ENCODE results near the gene RETSAT. TPM values are rescaled to one million over a fixed set of nuclear protein-coding genes. Genes with fewer than 3 reads are reported as not detected.
"Not testable (repeated sequence)": the region's sequence is repeated elsewhere in the genome, so short reads cannot be mapped to it uniquely, and the experiment has no call there.

The RETSAT gene
- polyA plus RNA-seq, 4 donors: 66.9 to 147 (median 120) TPM

DNA sequence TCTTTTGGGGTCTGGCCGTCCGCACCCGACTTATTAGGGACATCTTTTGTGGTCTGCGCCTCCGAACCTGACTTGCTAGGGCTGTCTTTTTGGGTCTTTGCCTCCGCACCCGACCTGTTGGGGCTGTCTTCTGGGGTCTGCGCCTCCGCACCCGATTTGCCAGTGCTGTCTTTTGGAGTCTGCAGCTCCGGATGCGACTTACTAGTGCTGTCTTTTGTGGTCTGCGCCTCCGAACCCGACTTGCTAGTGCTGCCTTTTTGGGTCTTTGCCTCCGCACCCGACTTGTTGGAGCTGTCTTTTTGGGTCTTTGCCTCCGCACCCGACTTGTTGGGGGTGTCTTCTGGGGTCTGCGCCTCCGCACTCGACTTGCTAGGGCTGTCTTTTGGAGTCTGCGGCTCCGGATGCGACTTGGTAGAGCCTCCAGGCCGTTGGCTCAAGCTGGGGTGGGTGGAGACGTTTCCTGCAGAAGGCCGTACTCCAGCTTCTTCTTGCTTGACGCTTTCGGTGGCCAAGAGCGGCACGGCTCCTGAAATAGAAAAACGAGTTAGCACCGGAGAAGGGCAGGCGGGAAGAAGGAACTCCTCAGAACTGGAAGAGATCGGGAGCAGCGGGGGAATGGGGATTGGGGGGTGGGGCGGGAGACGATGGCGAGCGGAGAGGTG, 27.0 kb downstream of the RETSAT start:
- peak in 1 of 2 donors; percentile 57 for DNase-seq
- Histone ChIP-seq H3K27ac (ENCODE audit: low read depth in 1 of 3, low read length in 2 of 3) (peak overlapping the region; percentile 95 to 99 (median 96)), H3K9me3 (ENCODE audit: control insufficient read depth in 2 of 2, insufficient read depth in 1 of 2, low read depth in 1 of 2, low read length in 1 of 2) (no peaks in the 10 kb centered on the region), H3K27me3 (ENCODE audit: control insufficient read depth in 3 of 3, insufficient read depth in 3 of 3, low read length in 3 of 3) (no peaks in the 10 kb centered on the region), H3K4me1 (ENCODE audit: control insufficient read depth in 3 of 3, insufficient read depth in 2 of 3, low read depth in 1 of 3, low read length in 2 of 3) (peaks cover 4 to 15% (median 4%) of the 10 kb centered on the region in 3 donors), H3K4me3 (ENCODE audit: low read depth in 1 of 3, low read length in 3 of 3) (peak overlapping the region; percentile 56 to 89 (median 78)), H3K36me3 (ENCODE audit: control insufficient read depth in 3 of 3, insufficient read depth in 2 of 3, low read depth in 1 of 3, low read length in 3 of 3) (peaks cover 4 to 29% (median 13%) of the 10 kb centered on the region in 3 donors)
- WGBS, 3 donors: 0 to 2% (median 1%) methylated on average over 40 to 41 of the region's 41 CpGs
- no peak for FAIRE-seq

DNA sequence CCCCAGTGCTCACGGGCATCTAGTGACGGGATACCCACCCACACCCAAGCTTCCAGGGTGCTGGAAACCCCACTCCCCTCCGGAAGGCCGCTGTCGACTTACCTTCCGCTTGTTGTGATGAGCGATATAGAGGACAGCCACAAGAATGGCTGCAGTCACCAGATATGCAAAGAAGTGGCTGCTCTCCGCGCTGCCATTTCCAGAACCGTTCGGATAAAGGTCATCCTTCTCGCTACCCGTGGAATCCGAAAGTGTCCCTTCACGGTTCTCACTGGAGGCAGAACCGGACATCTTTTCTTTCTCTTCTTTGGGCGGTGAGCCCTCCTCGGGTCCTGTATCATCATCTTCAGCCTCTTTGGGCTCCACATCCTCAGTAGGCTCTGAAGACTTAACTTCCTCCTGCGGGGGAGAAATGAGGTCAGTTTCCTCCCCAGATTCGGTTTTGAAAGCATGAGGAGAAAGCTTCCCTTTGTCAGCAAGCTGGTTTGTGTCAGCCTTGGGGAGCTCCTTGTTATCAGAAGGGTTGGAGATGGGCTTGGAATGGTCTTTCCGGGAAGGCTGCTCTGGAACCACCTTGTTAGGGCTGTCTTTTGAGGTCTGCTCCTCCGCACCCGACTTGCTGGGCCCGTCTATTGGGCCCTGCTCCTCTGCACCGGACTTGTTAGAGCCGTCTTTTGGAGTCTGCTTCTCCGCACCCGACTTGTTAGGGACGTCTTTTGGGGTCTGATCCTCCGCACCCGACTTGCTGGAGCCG, 27.7 kb downstream of the RETSAT start:
- FAIRE-seq (no peak), DNase-seq (peak; percentile 55 to 68)
- peaks cover 4 to 32% (median 20%) of the 10 kb centered on the region in 3 donors for H3K36me3 ChIP-seq (ENCODE audit: control insufficient read depth in 3 of 3, insufficient read depth in 2 of 3, low read depth in 1 of 3, low read length in 3 of 3)
- WGBS, 3 donors: 1 to 9% (median 3%) methylated on average over 31 to 32 of the region's 32 CpGs
- H3K27ac ChIP-seq (ENCODE audit: low read depth in 1 of 3, low read length in 2 of 3): peak overlapping the region; percentile 95 to 99 (median 96)
- H3K9me3 ChIP-seq (ENCODE audit: control insufficient read depth in 2 of 2, insufficient read depth in 1 of 2, low read depth in 1 of 2, low read length in 1 of 2): no peaks in the 10 kb centered on the region
- no peaks in the 10 kb centered on the region for H3K27me3 ChIP-seq (ENCODE audit: control insufficient read depth in 3 of 3, insufficient read depth in 3 of 3, low read length in 3 of 3)
- peak overlapping the region; percentile 56 to 89 (median 78) for H3K4me3 ChIP-seq (ENCODE audit: low read depth in 1 of 3, low read length in 3 of 3)
- peaks cover 4 to 15% (median 7%) of the 10 kb centered on the region in 3 donors for H3K4me1 ChIP-seq (ENCODE audit: control insufficient read depth in 3 of 3, insufficient read depth in 2 of 3, low read depth in 1 of 3, low read length in 2 of 3)

DNA sequence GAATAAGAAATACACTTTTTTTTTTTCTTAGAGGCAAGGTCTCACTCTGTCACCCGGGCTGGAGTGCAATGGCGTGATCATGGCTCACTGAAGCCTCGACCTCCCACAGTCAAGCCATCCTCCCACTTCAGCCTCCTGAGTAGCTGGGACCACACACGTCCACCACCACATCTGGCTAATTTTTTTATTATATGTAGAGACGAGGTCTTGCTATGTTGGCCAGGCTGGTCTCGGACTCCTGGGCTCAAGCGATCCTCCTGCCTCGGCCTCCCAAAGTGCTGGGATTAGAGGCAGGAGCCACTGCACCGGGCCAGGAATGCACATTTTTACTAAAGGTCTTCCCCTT, 28.9 kb downstream of the RETSAT start:
- Histone ChIP-seq H3K4me3 (ENCODE audit: low read depth in 1 of 3, low read length in 3 of 3) (peak overlapping the region in 2 of 3 donors; percentile 78 to 89), H3K27ac (ENCODE audit: low read depth in 1 of 3, low read length in 2 of 3) (peak overlapping the region; percentile 78 to 96 (median 95)), H3K27me3 (ENCODE audit: control insufficient read depth in 3 of 3, insufficient read depth in 3 of 3, low read length in 3 of 3) (no peaks in the 10 kb centered on the region), H3K36me3 (ENCODE audit: control insufficient read depth in 3 of 3, insufficient read depth in 2 of 3, low read depth in 1 of 3, low read length in 3 of 3) (peaks cover 12 to 32% (median 23%) of the 10 kb centered on the region in 3 donors), H3K9me3 (ENCODE audit: control insufficient read depth in 2 of 2, insufficient read depth in 1 of 2, low read depth in 1 of 2, low read length in 1 of 2) (no peaks in the 10 kb centered on the region), H3K4me1 (ENCODE audit: control insufficient read depth in 3 of 3, insufficient read depth in 2 of 3, low read depth in 1 of 3, low read length in 2 of 3) (peaks cover 4 to 15% (median 7%) of the 10 kb centered on the region in 3 donors)
- no peak for FAIRE-seq
- 11 to 34% (median 12%) methylated on average over 9 of the region's 9 CpGs for WGBS, 3 donors
- no peak for DNase-seq

DNA sequence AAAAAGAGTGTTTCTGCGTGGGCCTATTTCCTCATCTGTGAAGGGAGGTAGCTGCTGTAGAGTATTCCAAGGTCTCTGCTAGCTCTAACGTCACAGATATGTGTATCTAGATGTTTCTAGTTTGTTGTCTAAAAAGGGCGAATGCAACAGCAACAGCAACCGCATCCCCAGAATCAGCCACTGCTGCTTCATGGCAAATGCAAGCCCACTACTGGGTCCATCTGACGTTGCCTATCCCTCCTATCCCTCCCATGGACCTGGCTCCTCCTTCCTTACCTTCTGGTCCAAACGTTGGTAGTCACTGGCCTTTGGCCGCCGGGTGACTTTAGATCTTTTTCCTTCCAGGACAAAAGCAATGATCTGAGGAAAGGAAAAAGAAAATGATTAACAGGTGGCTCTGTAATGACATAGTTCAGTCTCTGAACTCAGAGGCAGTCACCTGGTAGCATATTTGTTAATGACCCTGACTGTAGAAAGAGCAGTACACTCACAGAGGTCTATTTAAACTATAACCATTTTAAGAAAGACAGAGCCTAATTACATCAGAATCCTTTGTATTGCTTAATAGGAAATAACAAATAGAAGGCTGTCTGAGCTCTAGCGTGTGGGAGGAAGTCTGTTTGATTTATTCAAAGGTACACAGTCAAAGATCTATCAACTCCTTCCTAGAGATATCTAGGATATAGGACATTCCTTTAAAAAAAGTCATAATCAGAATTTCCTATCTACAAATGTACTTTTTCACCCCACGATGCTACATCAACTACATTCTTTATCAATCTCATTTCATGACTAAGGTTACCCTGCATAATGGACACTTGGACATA, 29.5 kb downstream of the RETSAT start:
- Histone ChIP-seq H3K4me3 (ENCODE audit: low read depth in 1 of 3, low read length in 3 of 3) (peak overlapping the region in 2 of 3 donors; percentile 78 to 89), H3K4me1 (ENCODE audit: control insufficient read depth in 3 of 3, insufficient read depth in 2 of 3, low read depth in 1 of 3, low read length in 2 of 3) (peaks cover 4 to 15% (median 7%) of the 10 kb centered on the region in 3 donors), H3K36me3 (ENCODE audit: control insufficient read depth in 3 of 3, insufficient read depth in 2 of 3, low read depth in 1 of 3, low read length in 3 of 3) (peaks cover 17 to 34% (median 27%) of the 10 kb centered on the region in 3 donors), H3K27me3 (ENCODE audit: control insufficient read depth in 3 of 3, insufficient read depth in 3 of 3, low read length in 3 of 3) (no peaks in the 10 kb centered on the region), H3K9me3 (ENCODE audit: control insufficient read depth in 2 of 2, insufficient read depth in 1 of 2, low read depth in 1 of 2, low read length in 1 of 2) (no peaks in the 10 kb centered on the region), H3K27ac (ENCODE audit: low read depth in 1 of 3, low read length in 2 of 3) (peak overlapping the region; percentile 78 to 96 (median 95))
- FAIRE-seq: no peak
- peak; percentile 94 to 96 for DNase-seq
- WGBS, 3 donors: 3 to 32% (median 13%) methylated on average over 10 of the region's 10 CpGs

DNA sequence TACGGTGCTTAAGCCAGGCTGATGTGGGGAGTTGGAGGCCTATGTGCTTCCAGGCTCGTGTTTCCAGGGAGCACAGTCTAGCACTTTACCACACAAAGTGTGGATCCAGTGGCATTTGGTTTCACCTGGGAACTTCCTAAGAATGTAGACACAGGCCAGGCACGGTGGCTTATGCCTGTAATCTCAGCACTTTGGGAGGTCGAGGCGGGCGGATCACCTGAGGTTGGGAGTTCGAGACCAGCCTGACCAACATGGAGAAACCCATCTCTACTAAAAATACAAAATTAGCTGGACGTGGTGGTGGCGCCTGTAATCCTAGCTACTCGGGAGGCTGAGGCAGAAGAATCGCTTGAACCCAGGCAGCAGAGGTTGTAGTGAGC, 30.4 kb downstream of the RETSAT start:
- not testable (repeated sequence) for H3K27me3 ChIP-seq (ENCODE audit: control insufficient read depth in 3 of 3, insufficient read depth in 3 of 3, low read length in 3 of 3); DNase-seq; FAIRE-seq; H3K9me3 ChIP-seq (ENCODE audit: control insufficient read depth in 2 of 2, insufficient read depth in 1 of 2, low read depth in 1 of 2, low read length in 1 of 2)
- Histone ChIP-seq H3K4me3 (ENCODE audit: low read depth in 1 of 3, low read length in 3 of 3) (peak overlapping the region in 1 of 3 donors; percentile 1), H3K36me3 (ENCODE audit: control insufficient read depth in 3 of 3, insufficient read depth in 2 of 3, low read depth in 1 of 3, low read length in 3 of 3) (peaks cover 19 to 43% (median 27%) of the 10 kb centered on the region in 3 donors), H3K27ac (ENCODE audit: low read depth in 1 of 3, low read length in 2 of 3) (peak overlapping the region; percentile 42 to 96 (median 57)), H3K4me1 (ENCODE audit: control insufficient read depth in 3 of 3, insufficient read depth in 2 of 3, low read depth in 1 of 3, low read length in 2 of 3) (peaks cover 4 to 15% (median 7%) of the 10 kb centered on the region in 3 donors)
- 50 to 85% (median 63%) methylated on average over 9 to 11 of the region's 11 CpGs for WGBS, 3 donors

DNA sequence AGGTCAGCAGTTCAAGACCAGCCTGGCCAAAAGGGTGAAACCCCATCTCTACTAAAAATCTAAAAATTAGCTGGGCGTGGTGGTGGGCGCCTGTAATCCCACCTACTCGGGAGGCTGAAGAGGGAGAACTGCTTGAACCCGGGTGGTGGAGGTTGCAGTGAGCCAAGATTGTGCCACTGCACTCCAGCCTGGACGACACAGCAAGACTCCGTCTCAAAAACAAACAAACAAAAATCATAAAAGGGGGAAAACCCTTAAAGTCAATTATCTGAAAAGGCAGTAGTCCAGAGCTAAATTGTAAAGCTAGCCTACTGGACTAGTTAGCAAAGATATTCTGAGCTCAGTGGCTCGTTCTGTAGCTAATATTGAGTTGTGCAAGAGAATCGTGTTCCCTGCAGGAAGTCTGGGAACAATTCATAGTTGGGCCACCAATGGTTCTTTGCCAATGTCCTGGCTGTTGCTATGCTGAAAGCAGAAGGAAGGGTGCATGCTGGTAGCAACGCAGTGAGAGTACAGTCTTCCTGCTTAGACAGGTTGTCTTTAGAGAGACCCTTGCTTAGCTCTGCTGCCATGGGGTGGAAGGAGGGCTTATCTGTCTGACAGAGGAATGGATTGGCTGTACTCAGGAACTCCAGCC, 30.9 kb downstream of the RETSAT start:
- H3K27ac ChIP-seq (ENCODE audit: low read depth in 1 of 3, low read length in 2 of 3): peak overlapping the region; percentile 42 to 96 (median 57)
- FAIRE-seq (no peak), DNase-seq (no peak)
- peak overlapping the region in 1 of 3 donors; percentile 1 for H3K4me3 ChIP-seq (ENCODE audit: low read depth in 1 of 3, low read length in 3 of 3)
- H3K27me3 ChIP-seq (ENCODE audit: control insufficient read depth in 3 of 3, insufficient read depth in 3 of 3, low read length in 3 of 3): no peaks in the 10 kb centered on the region
- WGBS, 3 donors: 62 to 72% (median 64%) methylated on average over 9 of the region's 9 CpGs
- H3K9me3 ChIP-seq (ENCODE audit: control insufficient read depth in 2 of 2, insufficient read depth in 1 of 2, low read depth in 1 of 2, low read length in 1 of 2): no peaks in the 10 kb centered on the region
- H3K36me3 ChIP-seq (ENCODE audit: control insufficient read depth in 3 of 3, insufficient read depth in 2 of 3, low read depth in 1 of 3, low read length in 3 of 3): peaks cover 19 to 48% (median 29%) of the 10 kb centered on the region in 3 donors
- H3K4me1 ChIP-seq (ENCODE audit: control insufficient read depth in 3 of 3, insufficient read depth in 2 of 3, low read depth in 1 of 3, low read length in 2 of 3): peaks cover 4 to 15% (median 7%) of the 10 kb centered on the region in 3 donors

DNA sequence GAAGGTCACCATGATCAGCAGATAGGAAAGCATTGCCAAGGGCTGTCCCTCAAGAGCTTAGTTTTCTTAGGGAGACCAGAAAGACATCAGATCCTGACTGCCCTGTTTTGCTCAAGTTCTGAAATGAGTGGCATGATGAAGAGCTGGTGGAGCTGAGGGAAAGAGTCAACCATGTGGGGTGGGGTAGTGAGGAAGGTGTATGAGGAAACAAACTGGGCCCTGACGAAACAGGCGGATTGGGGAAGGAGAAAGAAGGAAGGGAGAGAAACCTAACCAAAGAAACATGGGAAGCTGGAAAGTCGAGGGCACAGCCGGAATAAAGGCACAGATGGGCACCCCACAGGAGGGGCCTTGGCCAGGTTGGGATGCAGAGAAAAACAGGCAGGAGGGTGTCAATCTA, 34.5 kb downstream of the RETSAT start:
- H3K4me3 ChIP-seq (ENCODE audit: low read depth in 1 of 3, low read length in 3 of 3): no peak overlapping the region
- WGBS, 3 donors: 89 to 96% (median 95%) methylated on average over 4 of the region's 4 CpGs
- no peaks in the 10 kb centered on the region for H3K9me3 ChIP-seq (ENCODE audit: control insufficient read depth in 2 of 2, insufficient read depth in 1 of 2, low read depth in 1 of 2, low read length in 1 of 2)
- DNase-seq: no peak
- no peak overlapping the region for H3K27ac ChIP-seq (ENCODE audit: low read depth in 1 of 3, low read length in 2 of 3)
- no peaks in the 10 kb centered on the region for H3K27me3 ChIP-seq (ENCODE audit: control insufficient read depth in 3 of 3, insufficient read depth in 3 of 3, low read length in 3 of 3)
- H3K4me1 ChIP-seq (ENCODE audit: control insufficient read depth in 3 of 3, insufficient read depth in 2 of 3, low read depth in 1 of 3, low read length in 2 of 3): peaks cover 6 to 18% (median 7%) of the 10 kb centered on the region in 3 donors
- FAIRE-seq: no peak
- H3K36me3 ChIP-seq (ENCODE audit: control insufficient read depth in 3 of 3, insufficient read depth in 2 of 3, low read depth in 1 of 3, low read length in 3 of 3): peaks cover 28 to 60% (median 32%) of the 10 kb centered on the region in 3 donors
